HG03558 (cell line): ENCODE data around the gene TOP3A.

Source experiments
- ATAC-seq: cut with Tn5 transposase; IDR thresholded peaks from one replicate; pipeline ENCODE4 v1.9.1; 2021; ENCODE audit warnings: moderate number of reproducible peaks; ENCODE audit not compliant: unreplicated experiment; ENCODE audit errors: extremely low read depth

Gene TOP3A

DNA sequence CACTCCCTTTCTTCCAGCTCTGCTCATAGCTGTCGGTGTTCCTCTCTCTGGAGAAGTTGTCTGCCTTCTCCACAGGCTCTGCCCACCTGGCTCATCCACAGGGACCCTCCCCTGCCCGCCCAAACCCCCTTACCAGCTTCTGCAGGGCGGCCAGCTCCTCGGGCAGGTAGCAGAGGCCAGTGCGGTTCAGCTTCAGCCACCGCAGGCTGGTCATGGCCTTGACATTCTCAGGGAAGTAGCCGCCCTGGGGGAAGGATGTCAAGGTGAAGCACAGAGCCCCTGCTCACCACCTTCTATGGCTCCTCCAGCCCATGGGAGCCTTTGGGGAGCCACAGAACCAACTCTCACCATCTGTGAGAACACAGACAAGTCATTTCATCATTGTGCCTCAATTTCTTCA, 58.0 kb downstream of the TOP3A start:
- ATAC-seq: no peak

DNA sequence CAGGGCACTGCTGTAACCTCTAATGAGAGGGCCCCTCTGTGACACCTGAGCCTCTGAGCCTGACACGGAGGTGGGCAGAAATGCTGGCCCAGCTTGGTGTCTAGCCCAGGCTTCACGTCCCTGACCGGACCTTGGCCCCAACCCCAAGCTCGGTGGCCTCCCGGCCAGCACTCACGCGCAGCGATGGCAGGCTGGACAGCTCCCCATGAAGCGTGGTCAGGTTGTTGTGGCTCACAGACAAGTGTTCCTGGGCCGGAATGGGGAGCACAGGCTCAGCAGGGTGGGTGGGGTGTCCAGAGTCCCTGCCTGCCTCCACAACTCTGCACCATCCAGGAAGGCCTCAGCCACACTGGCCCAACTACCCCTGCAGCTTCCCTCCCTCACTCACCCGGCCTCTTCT, 58.4 kb downstream of the TOP3A start:
- ATAC-seq: no peak

DNA sequence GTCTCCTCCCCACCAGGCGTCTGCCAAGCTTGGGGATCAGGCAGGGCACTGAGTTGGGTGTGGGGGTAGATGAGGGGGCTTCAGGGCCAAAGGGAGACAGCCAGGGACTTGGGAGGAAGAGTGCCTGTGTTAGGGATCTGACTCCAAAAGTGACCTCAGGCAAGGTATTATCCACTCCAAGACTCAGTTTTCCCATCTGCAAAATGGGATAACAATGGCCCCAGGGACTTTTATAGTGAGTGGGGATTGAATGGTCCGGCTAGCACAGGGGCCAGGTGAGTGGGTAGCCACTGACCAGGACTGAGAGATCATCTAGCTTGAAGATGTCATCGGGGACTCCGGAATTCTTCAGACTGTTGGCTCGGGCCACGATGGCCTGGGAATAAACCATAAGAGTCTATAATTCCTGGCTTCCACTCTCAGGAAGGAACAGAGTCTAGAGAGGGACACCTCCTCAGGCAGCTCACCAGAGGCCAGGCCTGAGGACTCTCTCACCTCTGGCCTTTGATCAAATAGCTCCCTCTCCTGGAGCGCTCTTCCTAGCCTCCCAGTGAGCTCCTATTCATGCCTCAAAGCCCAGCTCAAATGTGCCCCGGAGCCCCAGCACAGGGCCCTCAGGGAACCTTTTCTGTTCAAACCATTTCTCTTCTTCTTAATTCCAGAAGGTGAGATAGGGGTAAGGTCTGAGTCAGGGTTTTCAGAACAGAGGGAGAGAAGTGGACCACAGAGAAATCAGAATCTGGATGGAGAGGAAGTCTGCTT, 59.7 kb downstream of the TOP3A start:
- no peak for ATAC-seq

DNA sequence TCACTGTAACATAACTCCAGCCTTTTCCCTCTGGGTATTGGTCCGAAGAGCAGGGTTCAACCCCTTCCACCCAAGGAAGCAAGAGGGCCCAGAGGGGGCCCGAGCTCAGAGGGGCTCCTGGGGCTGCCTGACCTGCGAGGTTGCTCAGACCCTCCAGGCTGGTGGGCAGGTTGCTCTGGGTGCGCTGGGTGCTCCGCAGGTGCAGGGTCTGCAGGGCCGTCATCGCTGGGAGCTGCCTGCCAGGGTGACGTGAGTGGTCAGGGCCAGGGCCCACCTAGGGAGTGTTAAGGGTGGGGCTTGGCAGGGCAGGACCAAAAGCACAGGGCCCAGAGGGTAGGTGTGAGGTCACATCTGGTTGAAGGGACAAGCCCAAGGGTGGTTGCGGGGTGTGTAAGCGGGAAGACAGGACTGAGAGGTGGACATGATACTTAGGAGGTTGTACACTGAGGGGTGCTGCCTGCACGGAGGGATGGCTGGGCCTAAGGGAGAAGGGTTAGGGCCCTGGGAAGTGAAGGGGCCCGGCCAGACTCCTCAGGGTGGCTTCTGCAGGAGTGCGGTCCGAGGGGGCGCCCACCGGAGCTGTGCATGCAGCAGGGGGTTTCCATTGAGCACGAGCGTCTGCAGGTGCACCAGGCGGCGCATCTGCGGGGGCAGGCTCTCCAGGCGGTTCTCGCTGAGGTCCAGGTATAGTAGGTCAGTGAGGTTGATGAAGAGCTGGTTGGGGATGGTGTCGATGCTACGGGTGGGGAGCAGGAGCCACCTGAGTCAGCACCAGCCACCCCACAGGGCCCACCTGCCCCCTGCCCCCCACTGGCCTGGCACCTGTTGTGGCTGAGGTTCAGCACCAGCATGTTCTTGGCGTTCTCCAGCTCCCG, 60.6 kb downstream of the TOP3A start:
- no peak for ATAC-seq

DNA sequence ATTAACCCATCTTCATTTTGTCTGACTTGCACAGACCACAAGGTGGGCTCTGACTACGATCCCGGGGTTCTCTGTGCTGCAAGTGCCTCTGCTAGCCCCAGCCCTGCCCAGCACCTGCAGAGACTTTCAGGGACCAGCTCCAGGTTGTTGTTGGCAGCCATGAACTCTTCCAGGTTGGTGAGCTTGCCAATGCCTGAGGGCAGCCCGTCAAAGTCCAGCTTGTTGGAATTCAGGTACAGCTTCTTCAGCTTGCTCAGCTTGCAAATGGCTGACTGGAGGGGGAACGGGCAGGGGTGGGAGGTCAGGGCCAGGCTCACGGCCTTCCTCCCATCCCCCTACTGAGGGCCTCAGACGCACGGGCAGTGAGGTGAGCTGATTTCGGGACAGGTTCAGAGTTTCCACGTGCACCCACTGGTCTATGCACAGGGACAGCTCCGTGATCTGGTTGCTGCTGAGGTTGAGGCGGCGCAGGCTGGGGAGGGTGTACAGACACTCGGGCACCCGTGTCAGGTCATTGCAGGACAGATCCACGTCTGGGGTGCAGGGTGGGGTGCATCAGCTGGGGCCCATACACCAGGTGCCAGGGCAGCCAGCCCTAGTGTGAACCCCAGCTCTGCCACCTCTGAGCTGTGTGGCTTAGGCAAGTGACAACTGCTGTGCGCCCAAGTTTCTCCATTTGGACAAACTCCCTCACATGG, 61.5 kb downstream of the TOP3A start:
- no peak for ATAC-seq

DNA sequence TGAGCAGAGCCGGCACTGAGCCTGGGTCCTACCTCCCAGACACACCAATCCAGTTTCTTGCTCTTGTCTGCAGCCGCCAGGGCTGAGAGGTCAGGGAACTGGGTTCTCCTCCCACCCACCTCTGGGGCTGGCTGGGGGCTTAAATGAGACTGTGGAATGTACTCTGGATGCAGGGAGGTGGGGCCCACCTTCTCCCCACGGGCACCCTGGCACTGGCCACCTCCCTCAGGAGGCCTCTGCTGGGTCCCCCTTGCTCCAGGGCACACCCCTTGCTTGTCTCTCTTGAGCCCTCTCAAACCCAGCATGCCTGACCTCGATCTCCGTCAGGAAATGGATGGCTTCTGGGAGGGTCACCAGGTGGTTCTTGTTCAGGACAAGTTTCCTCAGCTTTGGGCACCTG, 62.6 kb downstream of the TOP3A start:
- ATAC-seq: no peak

DNA sequence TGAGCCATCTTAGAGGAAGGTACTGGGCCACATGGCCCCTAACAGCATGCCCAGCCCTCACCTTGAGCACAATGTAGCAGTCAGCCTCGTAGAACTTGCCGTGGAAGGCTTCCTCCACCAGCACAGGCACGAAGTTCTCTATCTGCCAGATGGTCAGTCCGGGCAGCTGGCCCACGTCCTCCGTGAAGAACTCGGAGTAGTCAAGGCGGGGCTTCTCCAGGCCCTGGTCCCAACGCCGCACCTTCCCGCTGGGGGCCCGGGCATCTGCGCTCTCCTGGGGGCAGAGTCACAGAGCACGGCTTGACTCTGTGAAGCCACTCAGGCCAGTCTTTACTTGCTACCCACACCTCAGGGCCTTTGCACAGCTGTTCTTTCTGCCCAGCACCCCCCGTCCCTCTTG, 63.6 kb downstream of the TOP3A start:
- no peak for ATAC-seq

DNA sequence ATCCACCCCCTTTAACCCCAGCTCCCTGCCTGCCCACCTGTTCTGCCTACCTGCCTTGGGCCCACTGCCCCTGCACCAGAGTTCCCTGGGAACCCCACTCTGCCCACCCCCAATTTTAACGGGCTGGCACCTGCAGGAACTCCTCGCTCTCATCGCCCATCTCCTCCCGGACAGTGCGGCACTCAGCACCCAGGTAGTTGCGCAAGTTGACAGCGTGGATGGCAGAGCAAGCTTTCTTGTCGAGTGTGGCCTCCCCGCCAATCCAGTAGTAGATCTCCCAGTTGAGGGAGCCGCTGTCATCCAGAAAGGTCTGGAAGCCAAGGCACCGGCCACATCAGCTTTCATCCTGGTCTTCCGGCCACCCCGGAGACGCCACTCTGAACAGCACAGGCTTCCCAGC, 64.1 kb downstream of the TOP3A start:
- ATAC-seq: no peak

DNA sequence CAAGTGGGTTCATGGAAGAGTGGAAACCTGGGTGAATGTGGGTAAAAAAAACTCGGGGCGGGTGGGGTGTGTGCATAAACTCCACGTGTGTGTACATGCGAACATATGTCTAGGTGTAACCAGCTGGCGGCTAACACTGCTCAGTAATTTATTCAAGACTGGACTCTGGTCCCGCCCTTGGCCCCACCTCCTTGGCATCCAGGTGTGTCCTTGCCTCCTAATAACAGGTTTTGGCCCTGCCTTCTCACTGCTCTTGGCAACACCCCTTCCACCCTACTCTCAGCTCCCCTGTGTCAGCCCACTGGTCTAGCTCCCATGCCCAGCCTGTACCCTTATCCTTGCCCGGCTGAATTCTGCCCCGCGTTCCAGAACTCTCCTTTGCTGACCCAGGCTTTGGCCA, 64.5 kb downstream of the TOP3A start:
- ATAC-seq: no peak

DNA sequence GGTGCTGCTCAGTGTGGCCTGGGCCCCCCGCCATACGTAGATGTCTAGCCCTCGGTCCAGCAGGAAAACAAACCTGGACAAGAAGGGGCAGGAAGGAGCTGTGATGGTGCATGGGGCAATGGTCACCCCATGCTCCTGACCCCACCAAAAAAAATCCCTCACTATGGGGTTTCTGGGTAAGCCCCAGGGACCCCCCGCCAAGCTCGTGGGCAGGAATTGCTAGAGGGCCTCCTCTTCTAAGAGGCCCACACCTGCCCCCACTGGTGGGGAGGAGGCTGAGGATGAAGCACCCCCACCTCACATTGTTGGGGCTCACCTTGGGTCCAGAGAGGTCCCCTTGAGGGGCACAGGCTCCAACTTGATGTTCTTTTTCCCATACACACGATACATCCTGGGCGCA, 66.0 kb downstream of the TOP3A start:
- no peak for ATAC-seq

DNA sequence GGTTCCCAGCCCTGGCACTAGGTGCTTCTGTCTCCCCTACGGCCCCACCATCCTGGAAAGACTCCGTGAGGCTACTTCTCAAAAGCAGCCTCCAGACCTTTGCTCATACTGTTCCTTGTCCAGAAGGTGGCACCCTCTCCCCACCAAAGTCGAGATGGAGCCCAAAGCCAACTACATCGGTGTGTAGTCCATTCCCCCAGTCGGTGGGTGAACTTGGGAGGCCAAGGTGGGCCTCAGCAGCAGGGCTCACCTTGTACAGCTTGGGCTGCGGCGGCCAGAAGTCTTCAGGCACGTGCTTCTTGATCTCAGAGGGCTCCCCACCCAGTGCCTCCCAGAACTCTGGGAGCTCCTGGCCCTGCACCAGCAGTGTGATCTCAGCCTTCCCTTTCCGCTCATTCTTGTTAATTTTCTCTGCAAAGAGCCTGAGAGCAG, 66.5 kb downstream of the TOP3A start:
- no peak for ATAC-seq

DNA sequence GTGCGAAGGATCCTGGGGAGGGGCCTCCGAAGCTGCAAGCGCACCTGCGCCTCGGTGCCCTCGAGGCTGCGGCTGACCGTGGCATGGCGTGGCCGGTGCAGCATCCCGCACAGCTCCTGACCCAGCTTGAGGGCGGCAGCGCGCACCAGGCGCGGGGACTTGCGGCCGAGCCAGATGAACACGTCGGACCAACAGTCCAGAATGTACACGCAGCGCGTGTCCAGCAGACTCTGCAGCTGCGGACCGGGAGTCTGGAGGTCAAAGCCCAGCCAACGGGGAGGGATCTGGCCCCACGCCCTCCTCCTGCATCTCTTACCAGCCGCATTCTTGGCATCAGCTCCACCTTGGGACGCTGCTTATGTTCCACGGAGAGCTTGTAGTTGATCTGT, 67.2 kb downstream of the TOP3A start:
- no peak for ATAC-seq

DNA sequence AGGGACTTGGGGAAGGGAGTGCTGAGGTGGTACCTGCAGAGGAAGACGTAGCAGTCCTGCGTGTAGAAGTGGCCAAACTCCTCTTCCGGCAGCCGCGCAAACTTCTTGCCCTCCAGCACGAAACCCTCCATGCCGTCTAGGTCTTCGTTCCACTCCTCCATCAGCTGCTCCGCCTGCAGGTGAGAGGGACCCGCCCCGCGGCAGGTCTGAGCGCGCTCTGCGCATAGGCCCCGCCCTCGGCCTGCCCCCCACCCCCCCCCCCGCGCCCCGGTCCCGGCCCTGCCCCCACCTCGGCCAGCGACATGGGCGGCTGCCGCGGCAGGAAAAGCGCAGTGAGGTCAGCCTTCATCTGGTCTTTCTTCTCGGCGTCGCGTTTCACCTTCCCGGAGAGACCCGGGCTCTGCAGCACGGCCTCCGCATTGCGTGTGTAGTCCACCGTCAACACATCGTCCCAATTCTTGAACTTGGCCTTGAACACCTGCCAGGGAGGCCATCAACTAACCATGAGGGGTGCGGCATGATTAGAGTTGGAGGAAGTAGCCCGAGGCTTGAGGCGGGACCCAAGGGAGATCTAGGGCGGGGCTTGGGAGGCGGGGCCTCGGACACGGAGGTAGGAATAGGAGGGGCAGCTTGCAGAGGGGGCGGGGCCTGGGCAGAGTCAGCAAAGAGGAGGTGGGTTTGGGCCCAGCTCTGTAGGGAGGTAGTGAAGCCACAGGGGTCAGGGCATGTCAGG, 67.7 kb downstream of the TOP3A start:
- no peak for ATAC-seq

DNA sequence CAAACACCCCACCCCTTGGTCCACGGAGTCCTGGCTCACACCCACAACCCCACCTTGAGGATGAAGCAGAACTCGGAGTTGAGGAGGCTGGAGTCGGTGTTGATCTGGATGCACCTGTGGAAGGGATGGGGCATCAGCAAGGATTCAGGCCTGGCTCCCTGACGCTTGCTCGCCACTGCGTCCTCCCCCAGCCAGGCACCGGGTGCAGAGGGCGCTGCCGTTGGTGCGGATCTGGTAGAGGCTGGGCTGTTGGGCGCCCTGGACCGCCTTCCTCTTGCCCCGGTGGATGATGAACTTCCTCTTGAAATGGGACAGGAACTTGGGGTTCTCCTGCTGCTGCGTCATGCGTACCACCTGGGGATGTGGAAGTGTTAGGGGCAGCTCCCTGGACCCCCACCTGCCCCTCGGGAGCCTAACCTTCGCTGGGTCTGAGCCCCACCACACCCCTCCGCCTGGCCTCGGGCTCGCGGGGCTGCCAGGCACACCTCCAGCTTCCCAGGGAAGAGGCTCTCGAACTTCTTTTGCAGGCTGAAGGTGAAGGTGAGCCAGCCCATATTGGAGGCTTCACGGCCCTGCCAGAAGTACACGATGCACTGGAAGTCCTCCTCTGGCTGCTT, 68.6 kb downstream of the TOP3A start:
- no peak for ATAC-seq

DNA sequence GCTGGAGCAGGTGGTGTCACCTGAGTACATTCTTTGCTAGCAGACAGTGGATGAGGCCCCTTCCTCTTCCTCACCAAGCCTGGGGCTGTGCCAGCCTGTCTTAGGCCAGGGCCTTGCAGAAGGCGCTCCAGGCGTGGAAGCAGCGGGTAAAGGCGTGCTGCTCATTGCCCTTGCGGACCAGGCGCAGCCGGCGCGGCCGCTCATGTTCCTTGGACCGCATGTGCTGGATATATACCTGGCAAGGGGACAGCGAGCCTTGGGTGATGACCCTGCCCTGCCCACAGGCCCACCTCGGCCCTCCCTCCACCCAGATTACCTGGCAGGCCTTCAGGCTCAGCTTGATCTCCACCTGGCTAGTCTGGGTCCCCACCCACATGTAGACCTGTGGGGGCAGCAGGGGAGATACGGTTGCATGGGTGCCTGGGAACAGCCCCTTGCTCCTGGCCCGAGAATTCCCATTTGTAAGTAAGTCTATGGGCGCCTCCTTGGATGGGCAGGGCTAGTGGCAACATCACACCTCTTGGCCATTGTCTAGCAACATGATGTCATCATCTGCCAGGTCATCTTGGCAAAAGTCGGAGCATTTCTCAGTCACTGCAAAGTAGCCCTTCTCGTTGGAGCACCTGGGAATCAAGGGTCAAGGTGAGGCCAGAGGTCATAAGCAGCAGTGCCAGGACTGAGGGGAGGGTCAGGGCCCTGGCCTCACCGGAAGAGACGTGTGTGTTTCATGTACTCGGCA, 69.6 kb downstream of the TOP3A start:
- ATAC-seq: no peak

DNA sequence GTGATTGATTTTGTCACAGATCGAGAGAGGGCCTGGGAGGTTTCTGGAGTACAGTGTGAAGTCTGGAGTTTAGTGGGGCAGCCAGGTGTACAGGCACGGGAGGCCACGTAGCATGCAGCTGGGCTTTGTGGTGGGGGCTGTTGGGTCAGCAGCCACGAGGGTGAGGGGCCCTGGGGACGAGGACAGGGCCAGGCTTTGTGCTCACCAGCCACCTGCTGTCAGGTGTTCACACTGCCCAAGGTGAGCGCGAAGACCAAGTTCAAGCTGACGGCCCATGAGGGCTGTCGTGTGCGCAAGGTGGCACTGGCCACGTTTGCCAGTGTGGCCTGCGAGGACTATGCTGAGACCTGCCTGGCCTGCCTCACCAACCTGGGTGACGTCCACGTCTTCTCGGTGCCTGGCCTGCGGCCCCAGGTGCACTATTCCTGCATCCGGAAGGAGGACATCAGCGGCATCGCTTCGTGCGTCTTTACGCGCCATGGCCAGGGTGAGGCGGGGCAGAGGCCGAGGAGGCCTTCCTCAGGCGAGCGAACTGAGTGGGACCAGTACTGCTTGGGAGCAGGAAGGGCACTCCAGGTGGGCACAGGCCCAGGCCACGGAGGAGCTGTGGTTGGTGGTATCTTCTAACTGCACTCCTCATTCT, 73.4 kb downstream of the TOP3A start:
- ATAC-seq: no peak

DNA sequence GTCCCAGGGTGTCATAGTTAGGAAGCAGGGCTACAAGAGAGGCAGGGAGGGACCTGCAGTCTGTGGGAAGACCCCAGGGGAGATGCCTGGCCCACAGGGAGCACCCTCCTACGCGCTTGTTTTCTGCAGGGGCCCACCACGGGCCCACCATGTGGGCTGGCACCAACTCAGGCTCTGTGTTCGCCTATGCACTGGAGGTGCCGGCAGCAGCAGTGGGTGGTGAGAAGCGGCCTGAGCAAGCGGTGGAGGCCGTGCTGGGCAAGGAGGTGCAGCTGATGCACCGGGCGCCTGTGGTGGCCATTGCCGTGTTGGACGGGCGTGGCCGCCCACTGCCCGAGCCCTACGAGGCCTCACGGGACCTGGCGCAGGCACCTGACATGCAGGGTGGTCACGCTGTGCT, 74.3 kb downstream of the TOP3A start:
- ATAC-seq: no peak

DNA sequence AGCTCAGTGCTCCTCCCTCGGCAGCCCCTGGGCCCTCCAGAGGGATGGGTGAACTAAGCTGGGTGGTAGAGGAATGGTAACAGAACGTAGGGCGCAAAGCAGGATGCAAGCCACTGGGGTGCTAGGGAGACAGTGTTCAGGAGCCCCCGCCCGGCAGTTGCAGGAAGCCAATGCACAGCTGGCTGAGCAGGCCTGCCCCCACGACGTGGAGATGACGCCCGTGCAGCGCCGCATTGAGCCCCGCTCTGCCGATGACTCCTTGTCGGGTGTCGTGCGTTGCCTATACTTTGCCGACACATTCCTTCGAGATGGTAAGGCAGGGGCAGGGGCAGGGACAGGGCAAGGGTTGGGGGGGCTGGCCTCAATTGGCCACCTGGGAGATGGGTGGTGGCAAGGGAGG, 76.5 kb downstream of the TOP3A start:
- no peak for ATAC-seq

DNA sequence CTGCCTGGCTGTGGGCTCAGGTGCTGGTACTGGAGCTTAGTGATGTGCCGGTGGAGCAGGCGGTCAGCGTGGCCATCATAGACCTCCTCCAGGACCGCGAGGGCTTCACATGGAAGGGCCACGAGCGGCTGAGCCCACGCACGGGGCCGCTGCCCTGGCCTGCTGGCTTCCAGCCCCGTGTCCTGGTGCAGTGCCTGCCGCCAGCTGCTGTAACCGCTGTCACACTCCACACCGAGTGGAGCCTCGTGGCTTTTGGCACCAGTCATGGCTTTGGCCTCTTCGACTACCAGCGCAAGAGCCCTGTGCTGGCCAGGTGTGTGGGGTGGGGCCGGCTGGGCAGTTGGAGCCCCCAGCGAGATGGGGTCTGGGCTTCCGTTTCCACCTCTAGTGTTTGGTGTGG, 77.3 kb downstream of the TOP3A start:
- no peak for ATAC-seq
